HFF-Myc (cell line): ENCODE data around the gene ZFHX2.
A peak's percentile ranks its signal among the peaks of the same experiment; 100 is the strongest.

Experiments used
- DNase-seq: peaks from one replicate; pipeline ENCODE4 v3.0.0-alpha.2; 2011; ENCODE audit warnings: low read depth; ENCODE audit errors: extremely low read depth
- H3K4me3 ChIP-seq: replicated peaks from 2 replicates; pipeline ENCODE4 v1.5.1; 2011; ENCODE audit warnings: low read depth, mild to moderate bottlenecking, control low read depth, low read length
- TF ChIP-seq, protein P1 (sequence below): IDR thresholded peaks from 2 replicates; pipeline ENCODE4 v1.5.1; 2012; ENCODE audit warnings: mild to moderate bottlenecking, low read depth, low read length, control low read depth; ENCODE audit errors: missing control alignments

Gene ZFHX2

GRCh38 chr14:23570806-23571483 is 19.4 kb upstream of the ZFHX2 start:
- H3K4me3 ChIP-seq = no peak overlapping the region
- DNase-seq = no peak
- TF ChIP-seq, protein P1, sequence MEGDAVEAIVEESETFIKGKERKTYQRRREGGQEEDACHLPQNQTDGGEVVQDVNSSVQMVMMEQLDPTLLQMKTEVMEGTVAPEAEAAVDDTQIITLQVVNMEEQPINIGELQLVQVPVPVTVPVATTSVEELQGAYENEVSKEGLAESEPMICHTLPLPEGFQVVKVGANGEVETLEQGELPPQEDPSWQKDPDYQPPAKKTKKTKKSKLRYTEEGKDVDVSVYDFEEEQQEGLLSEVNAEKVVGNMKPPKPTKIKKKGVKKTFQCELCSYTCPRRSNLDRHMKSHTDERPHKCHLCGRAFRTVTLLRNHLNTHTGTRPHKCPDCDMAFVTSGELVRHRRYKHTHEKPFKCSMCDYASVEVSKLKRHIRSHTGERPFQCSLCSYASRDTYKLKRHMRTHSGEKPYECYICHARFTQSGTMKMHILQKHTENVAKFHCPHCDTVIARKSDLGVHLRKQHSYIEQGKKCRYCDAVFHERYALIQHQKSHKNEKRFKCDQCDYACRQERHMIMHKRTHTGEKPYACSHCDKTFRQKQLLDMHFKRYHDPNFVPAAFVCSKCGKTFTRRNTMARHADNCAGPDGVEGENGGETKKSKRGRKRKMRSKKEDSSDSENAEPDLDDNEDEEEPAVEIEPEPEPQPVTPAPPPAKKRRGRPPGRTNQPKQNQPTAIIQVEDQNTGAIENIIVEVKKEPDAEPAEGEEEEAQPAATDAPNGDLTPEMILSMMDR = no peak

DNA sequence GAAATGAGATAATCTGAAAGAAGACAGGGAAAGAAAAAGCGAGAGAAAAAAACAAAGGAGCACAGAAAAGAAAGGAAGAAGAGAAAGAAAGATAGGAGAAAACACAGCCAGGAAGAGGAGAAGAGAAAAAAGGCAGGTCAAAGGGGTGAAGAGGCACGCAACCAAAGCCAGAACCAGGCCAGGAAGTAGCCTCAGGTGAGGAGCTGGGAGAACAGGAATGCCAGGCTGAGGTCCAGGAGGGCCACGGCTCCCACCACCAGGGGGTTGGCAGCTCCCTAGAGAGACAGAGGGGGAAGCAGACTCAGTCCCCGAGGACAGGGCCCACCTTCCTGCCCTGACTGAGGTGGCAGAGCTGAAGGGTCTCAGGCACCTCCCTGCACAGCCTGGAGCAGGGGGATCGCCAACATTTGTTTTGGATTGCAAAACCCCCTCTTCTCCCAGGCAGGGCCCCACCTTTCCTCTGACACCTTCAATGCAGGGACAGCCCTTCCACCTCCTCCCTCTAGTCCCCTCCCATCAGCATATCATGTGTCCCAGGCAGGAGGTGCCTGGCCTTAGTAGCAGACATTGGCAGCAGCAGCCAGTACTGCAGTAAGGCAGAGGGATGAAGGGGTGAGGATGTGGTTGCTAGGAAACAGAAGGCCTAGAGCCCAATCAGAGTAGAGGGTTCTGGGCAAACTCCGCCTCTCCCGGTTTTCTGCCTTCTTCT is 18.0 kb upstream of the ZFHX2 start:
- TF ChIP-seq, protein P1 = no peak
- no peak overlapping the region for H3K4me3 ChIP-seq
- DNase-seq = no peak

- H3K4me3 ChIP-seq = no peak overlapping the region
- TF ChIP-seq, protein P1 = peak; percentile 51
- DNase-seq = no peak
These were observed 17.2 kb upstream of the ZFHX2 start for GRCh38 chr14:23568600-23569331.

- TF ChIP-seq, protein P1 = no peak
- no peak for DNase-seq
- H3K4me3 ChIP-seq = peak overlapping the region; percentile 48; the same call in 1 of the 2 replicates
These were observed 16.5 kb upstream of the ZFHX2 start for GRCh38 chr14:23568021-23568599.

DNA sequence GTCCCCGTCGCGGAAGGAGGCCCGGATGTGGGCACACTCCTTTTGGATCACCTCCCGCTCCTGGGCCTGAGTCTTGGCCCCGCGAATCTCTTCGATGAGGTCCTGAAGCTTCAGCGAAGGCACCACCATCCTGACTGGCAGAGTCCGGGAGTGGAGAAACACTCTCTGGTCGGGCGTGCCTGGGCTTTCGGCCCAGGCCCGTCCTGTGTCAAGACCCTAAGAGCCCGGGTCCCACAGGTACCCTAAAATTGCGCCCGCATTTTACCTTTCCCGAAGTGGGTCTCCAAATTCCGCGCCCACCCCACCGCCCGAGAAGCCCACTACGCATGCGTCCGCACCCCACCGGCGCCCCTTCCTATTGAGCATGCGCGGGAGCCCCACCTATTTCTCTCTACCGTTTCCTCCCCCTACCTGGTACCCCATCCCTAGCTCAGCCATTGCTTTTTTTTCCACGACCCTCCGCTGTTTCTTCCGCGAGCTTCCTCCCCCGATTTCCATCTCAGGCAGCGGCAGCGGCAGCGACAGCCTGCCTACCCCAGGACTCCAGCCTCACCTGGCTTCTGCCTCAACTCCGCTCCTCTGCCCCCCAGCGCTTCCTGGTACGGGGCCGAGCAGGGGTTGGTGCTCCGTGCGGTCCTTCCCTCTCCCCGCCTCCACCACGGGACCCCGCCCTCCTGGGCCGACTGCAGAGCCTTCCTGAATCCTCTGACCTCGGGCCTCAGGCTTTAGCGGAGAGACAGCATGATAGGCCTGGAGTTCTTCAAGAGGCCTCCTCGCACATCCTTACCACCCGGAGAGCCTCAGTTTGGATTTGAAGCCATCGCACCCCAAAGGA is 15.8 kb upstream of the ZFHX2 start, which contains the start of gene AP1G2:
Gene AP1G2 (minus strand): TSS at position 606 of the 835 bp plus-strand sequence. CDS start 477 bp downstream, at position 129.
- no peak for DNase-seq
- peak within 1 kb of the TSS; percentile 48 for H3K4me3 ChIP-seq
- TF ChIP-seq, protein P1 = no peak

DNA sequence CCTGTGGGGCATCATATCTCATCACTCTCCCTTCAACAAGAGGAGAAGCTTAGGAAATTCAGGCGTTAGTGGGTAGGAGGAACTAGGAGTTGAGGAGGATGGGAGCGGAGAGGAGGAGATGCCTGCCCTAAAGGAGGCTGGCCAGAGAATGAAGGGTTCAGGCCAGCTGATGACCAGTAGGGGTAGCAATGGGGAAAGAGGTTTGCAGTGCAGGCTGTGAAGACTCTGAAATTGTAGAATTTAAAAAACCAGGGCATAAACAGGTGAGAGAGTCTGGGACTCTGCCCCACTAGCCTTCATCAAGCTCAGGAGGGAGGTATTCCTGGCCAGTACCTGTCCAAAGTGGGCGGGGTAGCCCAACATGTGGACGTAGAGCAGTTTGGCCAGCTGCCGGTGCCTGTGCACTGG is 15.2 kb upstream of the ZFHX2 start:
- TF ChIP-seq, protein P1 = no peak
- peak overlapping the region; percentile 48 for H3K4me3 ChIP-seq
- no peak for DNase-seq
